Stomach (tissue), 9 donors: ENCODE measurements around the gene IPO13. TPM values are rescaled to one million over a fixed set of nuclear protein-coding genes. Genes with fewer than 3 reads are reported as not detected.
A peak's percentile ranks its signal among the peaks of the same experiment; 100 is the strongest.

ENCODE experiments used
- DNase-seq, 2 donors: peaks; one replicate each; pipeline versions ENCODE4 v3.0.0 to v3.0.0-alpha.2; 2013 to 2019
- H3K27ac ChIP-seq, 5 donors: fragments of 200-600 bp in 4 of 5; sonication (generic) in 4 of 5; one replicate each; pipeline ENCODE4 v1.5.1; 2013 to 2019; ENCODE audit warnings: mild to moderate bottlenecking in 1 of 5, moderate library complexity in 1 of 5
- H3K27me3 ChIP-seq, 3 donors: fragments of 200-600 bp; sonication (generic); one replicate each; pipeline ENCODE4 v1.5.1; 2017 to 2019; ENCODE audit warnings: mixed run types in 1 of 3
- H3K36me3 ChIP-seq, 4 donors: fragments of 200-600 bp; sonication (generic); 1 replicate in 3 of 4; 2 replicates in 1 of 4; pipeline ENCODE4 v1.5.1; 2016 to 2019
- H3K4me1 ChIP-seq, 4 donors: fragments of 200-600 bp; sonication (generic); one replicate each; pipeline ENCODE4 v1.5.1; 2016 to 2019
- H3K4me3 ChIP-seq, 4 donors: fragments of 200-600 bp; sonication (generic) in 3 of 4; one replicate each; pipeline ENCODE4 v1.5.1; 2016 to 2019; ENCODE audit warnings: mild to moderate bottlenecking in 1 of 4
- H3K9me3 ChIP-seq, 4 donors: fragments of 200-600 bp; sonication (generic); one replicate each; pipeline ENCODE4 v1.5.1; 2016 to 2019
- CTCF ChIP-seq, 7 experiments: fragments of 450-650 bp in 4 of 7; fragments of 200-600 bp in 3 of 7; sonication (generic) in 3 of 7; IDR thresholded peaks; one replicate each; pipeline ENCODE4 v1.5.1; 2016 to 2019; ENCODE audit warnings: antibody characterized with exemption in 7 of 7, control low read depth in 2 of 7, mild to moderate bottlenecking in 1 of 7
- EP300 ChIP-seq: sonication (generic); formaldehyde crosslinking; IDR thresholded peaks from one replicate; pipeline ENCODE4 v1.6.1; 2017; ENCODE audit warnings: antibody characterized with exemption
- POLR2A ChIP-seq, 4 donors: fragments of 450-650 bp; IDR thresholded peaks; one replicate each; pipeline ENCODE4 v1.6.1; 2016; ENCODE audit warnings: antibody characterized with exemption in 4 of 4, control low read depth in 2 of 4, mild to moderate bottlenecking in 1 of 4, moderate library complexity in 1 of 4
- POLR2AphosphoS5 ChIP-seq, 3 donors: sonication (generic); formaldehyde crosslinking; IDR thresholded peaks; one replicate each; pipeline ENCODE4 v1.6.1; 2016; ENCODE audit warnings: antibody characterized with exemption in 3 of 3
- WGBS, 5 donors: extraction: QIAGEN DNeasy Blood & Tissue Kit in 3 of 5; methylation state at CpG; one replicate each; pipeline versions ENCODE4 v1.1.5 to v1.1.7; 2013 to 2018; 5-methylcytosine and 5-hydroxymethylcytosine counted together
- intact Hi-C: fragments of 100-400 bp; cut with DNase I; formaldehyde crosslinking; loops from one replicate; pipeline ENCODE4 v1.15.1; 2023; ENCODE audit warnings: low total_unique reads
- polyA plus RNA-seq, 3 donors: library from polyadenylated mRNA; stranded (reverse); fragments of 200-250 nt; gene quantifications; one replicate each; pipeline ENCODE4 v1.2.3, GENCODE V29; 2013
- total RNA-seq, 5 donors: library from RNA; depleted of rRNA; stranded (reverse); fragments of >200 nt; gene quantifications; one replicate each; pipeline versions ENCODE4 v1.1.0 to v1.2.3, GENCODE V29; 2014 to 2016
- donor health status: healthy with polysubstance abuse.
- donor health status: Bipolar disorder and iron deficiency.
- donor health status: healthy.

Gene IPO13
- total and polyA plus RNA-seq, 8 donors = 6.2 to 54.5 (median 16.9) TPM

- Histone ChIP-seq H3K4me3 (peak overlapping the region in 1 of 4 donors; percentile 72), H3K27ac (peak overlapping the region in 1 of 5 donors; percentile 70), H3K9me3 (no peaks in the 10 kb centered on the region), H3K4me1 (peaks cover 52 to 71% (median 65%) of the 10 kb centered on the region in 4 donors), H3K36me3 (peaks cover 12 to 45% (median 26%) of the 10 kb centered on the region in 4 donors), H3K27me3 (no peaks in the 10 kb centered on the region)
- DNase-seq = no peak
- no peak for TF ChIP-seq POLR2A (IDR thresholded peaks at IDR 0.05)
- no peak for TF ChIP-seq EP300
- TF ChIP-seq POLR2AphosphoS5 (IDR thresholded peaks at IDR 0.05) = no peak
- no peak for TF ChIP-seq CTCF (IDR thresholded peaks at IDR 0.05)
- intact Hi-C loops = no loop called here
- WGBS, 5 donors = 81 to 86% (median 82%) methylated on average over 9 of the region's 9 CpGs
These were observed 30.9 kb downstream of the IPO13 start for GRCh38 chr1:43977376-43978263.

- Histone ChIP-seq H3K36me3 (peaks cover 10 to 45% (median 24%) of the 10 kb centered on the region in 4 donors), H3K9me3 (no peaks in the 10 kb centered on the region), H3K4me3 (peak overlapping the region in 2 of 4 donors; percentile 53 to 55), H3K27ac (peak overlapping the region in 1 of 5 donors; percentile 70), H3K4me1 (peaks cover 52 to 71% (median 65%) of the 10 kb centered on the region in 4 donors), H3K27me3 (no peaks in the 10 kb centered on the region)
- TF ChIP-seq CTCF (IDR thresholded peaks at IDR 0.05) (no peak), POLR2A (IDR thresholded peaks at IDR 0.05) (no peak), POLR2AphosphoS5 (IDR thresholded peaks at IDR 0.05) (no peak), EP300 (no peak)
- intact Hi-C loops = no loop called here
- 45 to 59% (median 52%) methylated on average over 5 of the region's 5 CpGs for WGBS, 5 donors
- DNase-seq = no peak
These were observed 31.5 kb downstream of the IPO13 start for GRCh38 chr1:43978264-43978550.

- peaks cover 10 to 46% (median 25%) of the 10 kb centered on the region in 4 donors for H3K36me3 ChIP-seq
- intact Hi-C loops = no loop called here
These were observed 32.0 kb downstream of the IPO13 start, which contains the start of gene B4GALT2 for GRCh38 chr1:43978551-43979260. B4GALT2 (plus strand) TSS chr1:43979210; CDS start chr1:43981161, 1,951 bp downstream.

More at GRCh38 chr1:43978551-43979260, 32.0 kb downstream of the IPO13 start, which contains the start of gene B4GALT2:
- no peaks in the 10 kb centered on the region for H3K27me3 ChIP-seq
- no peak for TF ChIP-seq POLR2A (IDR thresholded peaks at IDR 0.05)
- no peak for TF ChIP-seq POLR2AphosphoS5 (IDR thresholded peaks at IDR 0.05)
- TF ChIP-seq CTCF (IDR thresholded peaks at IDR 0.05) = no peak
- no peak for TF ChIP-seq EP300
- 5 to 17% (median 6%) methylated on average over 17 to 54 of the region's 54 CpGs for WGBS, 5 donors
- H3K9me3 ChIP-seq = no peaks in the 10 kb centered on the region
- peak within 1 kb of the TSS; percentile 70 to 94 (median 88) for H3K4me3 ChIP-seq
- DNase-seq = peak; percentile 43 to 79
- H3K4me1 ChIP-seq = peaks cover 51 to 69% (median 64%) of the 10 kb centered on the region in 4 donors
- peak within 1 kb of the TSS; percentile 43 to 83 (median 76) for H3K27ac ChIP-seq
